Stomach (tissue), 4 donors: Measurements from ENCODE around the gene ISCA2.

Experiments used
- POLR2A ChIP-seq, 4 donors: fragments of 450-650 bp; IDR thresholded peaks; one replicate each; pipeline ENCODE4 v1.6.1; 2016; ENCODE audit warnings: antibody characterized with exemption in 4 of 4, control low read depth in 2 of 4, mild to moderate bottlenecking in 1 of 4, moderate library complexity in 1 of 4
- TF ChIP-seq, protein P1 (sequence below), 7 experiments: fragments of 450-650 bp in 4 of 7; fragments of 200-600 bp in 3 of 7; sonication (generic) in 3 of 7; IDR thresholded peaks; one replicate each; pipeline ENCODE4 v1.5.1; 2016 to 2019; ENCODE audit warnings: antibody characterized with exemption in 7 of 7, control low read depth in 2 of 7, mild to moderate bottlenecking in 1 of 7

DNA sequence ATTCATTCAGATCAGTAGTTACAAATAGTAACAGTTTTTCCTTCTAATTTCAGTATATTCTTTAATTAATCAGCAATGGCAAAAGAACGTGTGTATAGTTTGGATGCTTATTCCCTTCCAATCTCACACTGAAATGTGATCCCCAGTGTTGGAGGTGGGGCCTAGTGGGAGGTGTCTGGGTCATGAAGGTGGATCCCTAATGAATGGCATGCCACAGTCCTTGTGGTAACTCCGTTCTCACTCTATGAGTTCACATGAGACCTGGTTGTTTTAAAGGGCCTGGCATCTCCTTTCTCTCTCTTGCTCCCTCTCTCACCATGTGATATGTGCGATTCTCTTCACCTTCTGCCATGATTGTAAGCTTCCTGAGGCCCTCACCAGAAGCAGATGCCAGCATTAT, 48.7 kb upstream of the ISCA2 start:
- no peak for TF ChIP-seq POLR2A (IDR thresholded peaks at IDR 0.05)
- TF ChIP-seq, protein P1, sequence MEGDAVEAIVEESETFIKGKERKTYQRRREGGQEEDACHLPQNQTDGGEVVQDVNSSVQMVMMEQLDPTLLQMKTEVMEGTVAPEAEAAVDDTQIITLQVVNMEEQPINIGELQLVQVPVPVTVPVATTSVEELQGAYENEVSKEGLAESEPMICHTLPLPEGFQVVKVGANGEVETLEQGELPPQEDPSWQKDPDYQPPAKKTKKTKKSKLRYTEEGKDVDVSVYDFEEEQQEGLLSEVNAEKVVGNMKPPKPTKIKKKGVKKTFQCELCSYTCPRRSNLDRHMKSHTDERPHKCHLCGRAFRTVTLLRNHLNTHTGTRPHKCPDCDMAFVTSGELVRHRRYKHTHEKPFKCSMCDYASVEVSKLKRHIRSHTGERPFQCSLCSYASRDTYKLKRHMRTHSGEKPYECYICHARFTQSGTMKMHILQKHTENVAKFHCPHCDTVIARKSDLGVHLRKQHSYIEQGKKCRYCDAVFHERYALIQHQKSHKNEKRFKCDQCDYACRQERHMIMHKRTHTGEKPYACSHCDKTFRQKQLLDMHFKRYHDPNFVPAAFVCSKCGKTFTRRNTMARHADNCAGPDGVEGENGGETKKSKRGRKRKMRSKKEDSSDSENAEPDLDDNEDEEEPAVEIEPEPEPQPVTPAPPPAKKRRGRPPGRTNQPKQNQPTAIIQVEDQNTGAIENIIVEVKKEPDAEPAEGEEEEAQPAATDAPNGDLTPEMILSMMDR (IDR thresholded peaks at IDR 0.05), result no peak
